H1 (cell line): Measurements from ENCODE around the gene TERB1. TPM values are rescaled to one million over a fixed set of nuclear protein-coding genes. Genes with fewer than 3 reads are reported as not detected.

Experiments used
- CTCF ChIA-PET: fragments of 300-600 bp; sonication (Branson Sonifier 250); formaldehyde crosslinking; loops from one replicate; lab custom pipeline; 2021; ENCODE audit not compliant: partially characterized antibody; lab: Charles Lee
- POLR2A ChIA-PET: fragments of 300-600 bp; sonication (Branson Sonifier 250); formaldehyde crosslinking; loops from one replicate; lab custom pipeline; 2021; ENCODE audit warnings: inconsistent platforms; ENCODE audit not compliant: partially characterized antibody; lab: Charles Lee
- DNase-seq, 2 experiments: peaks; one replicate each; pipeline versions ENCODE4 v3.0.0 to v3.0.0-alpha.2; 2010 to 2022; ENCODE audit warnings: low spot score in 2 of 2, low read depth in 1 of 2, mixed read lengths in 1 of 2
- FAIRE-seq: peaks from 2 replicates; lab custom pipeline; 2011; peaks lifted over from hg19 to GRCh38; lab: Jason Lieb, UNC
- H2AFZ ChIP-seq: 2 replicates; pipeline ENCODE4 v1.8.1; 2012; ENCODE audit warnings: low read length, inconsistent platforms
- H2AK5ac ChIP-seq: 2 replicates; pipeline ENCODE4 v1.6.1; 2013; ENCODE audit warnings: low read depth, low read length
- H2BK120ac ChIP-seq: replicated peaks from 2 replicates; pipeline ENCODE3; 2013; ENCODE audit warnings: low read depth, low read length, inconsistent platforms
- H2BK12ac ChIP-seq: 2 replicates; pipeline ENCODE4 v1.6.1; 2013; ENCODE audit warnings: low read depth, low read length
- H2BK15ac ChIP-seq: 2 replicates; pipeline ENCODE4 v1.6.1; 2013; ENCODE audit warnings: low read length
- H2BK20ac ChIP-seq: 2 replicates; pipeline ENCODE4 v1.6.1; 2013; ENCODE audit warnings: low read length
- H2BK5ac ChIP-seq: 2 replicates; pipeline ENCODE4 v1.6.1; 2013; ENCODE audit warnings: low read depth, low read length
- H3K14ac ChIP-seq: 2 replicates; pipeline ENCODE4 v1.6.1; 2013; ENCODE audit warnings: inconsistent platforms; ENCODE audit not compliant: insufficient read length
- H3K18ac ChIP-seq: 2 replicates; pipeline ENCODE4 v1.6.1; 2013; ENCODE audit warnings: low read length; ENCODE audit errors: extremely low read depth
- H3K23ac ChIP-seq: 2 replicates; pipeline ENCODE4 v1.6.1; 2013; ENCODE audit warnings: inconsistent platforms; ENCODE audit not compliant: insufficient read length
- H3K23me2 ChIP-seq: 2 replicates; pipeline ENCODE4 v1.6.1; 2013; ENCODE audit warnings: low read depth, low read length
- H3K27ac ChIP-seq: 2 replicates; pipeline ENCODE4 v1.6.1; 2011; ENCODE audit warnings: low read depth, low read length, inconsistent platforms
- H3K27me3 ChIP-seq, 4 experiments: replicated peaks in 1 of 4; 1 replicate in 1 of 4; 2 replicates in 3 of 4; pipeline versions ENCODE4 v1.6.1 to v1.8.1; 2011 to 2013; ENCODE audit warnings: low read length in 3 of 4, mild to moderate bottlenecking in 3 of 4, inconsistent platforms in 2 of 4, mixed read lengths in 2 of 4, moderate library complexity in 1 of 4; ENCODE audit not compliant: control insufficient read depth in 3 of 4, insufficient read depth in 3 of 4; ENCODE audit errors: extremely low read depth in 1 of 4
- H3K36me3 ChIP-seq, 4 experiments: 2 replicates each; pipeline versions ENCODE4 v1.6.1 to v1.8.1; 2011 to 2013; ENCODE audit warnings: mild to moderate bottlenecking in 4 of 4, low read length in 3 of 4, moderate library complexity in 2 of 4, control low read depth in 1 of 4, inconsistent platforms in 1 of 4; ENCODE audit not compliant: insufficient read depth in 4 of 4, control insufficient read depth in 2 of 4
- H3K4ac ChIP-seq: replicated peaks from 2 replicates; pipeline ENCODE3; 2013; ENCODE audit warnings: low read length, low read depth, mixed read lengths, inconsistent platforms; ENCODE audit not compliant: insufficient read length
- H3K4me1 ChIP-seq, 4 experiments: replicated peaks in 1 of 4; 1 replicate in 1 of 4; 2 replicates in 3 of 4; pipeline versions ENCODE4 v1.6.1 to v1.8.1; 2011 to 2013; ENCODE audit warnings: low read length in 3 of 4, inconsistent platforms in 2 of 4, mixed read lengths in 1 of 4; ENCODE audit not compliant: insufficient read depth in 4 of 4, control insufficient read depth in 3 of 4
- H3K4me2 ChIP-seq, 2 experiments: 2 replicates each; pipeline versions ENCODE4 v1.6.1 to v1.8.1; 2011 to 2013; ENCODE audit warnings: low read depth in 2 of 2, low read length in 2 of 2, control low read depth in 1 of 2, inconsistent platforms in 1 of 2, mild to moderate bottlenecking in 1 of 2; ENCODE audit not compliant: insufficient read depth in 1 of 2
- H3K4me3 ChIP-seq, 4 experiments: fragments of 200-600, 300-600 bp in 1 of 4; sonication (generic), shearing (Covaris generic), sonication (Bioruptor Twin) in 1 of 4; 2 replicates each; pipeline versions ENCODE4 v1.5.1 to v1.8.1; 2011 to 2016; ENCODE audit warnings: low read length in 4 of 4, low read depth in 3 of 4, control low read depth in 2 of 4, inconsistent platforms in 2 of 4, mild to moderate bottlenecking in 2 of 4, mixed read lengths in 1 of 4, moderate library complexity in 1 of 4; ENCODE audit not compliant: insufficient read depth in 2 of 4; ENCODE audit errors: extremely low read depth in 1 of 4
- H3K56ac ChIP-seq: replicated peaks from 2 replicates; pipeline ENCODE3; 2013; ENCODE audit warnings: low read depth, mild to moderate bottlenecking, mixed read lengths, low read length, inconsistent platforms; ENCODE audit not compliant: insufficient read length
- H3K79me1 ChIP-seq: 2 replicates; pipeline ENCODE4 v1.6.1; 2013; ENCODE audit warnings: low read depth, low read length, control low read depth
- H3K79me2 ChIP-seq, 2 experiments: 2 replicates each; pipeline versions ENCODE4 v1.6.1 to v1.8.1; 2012 to 2013; ENCODE audit warnings: low read length in 2 of 2, mild to moderate bottlenecking in 2 of 2, inconsistent platforms in 1 of 2; ENCODE audit not compliant: insufficient read depth in 2 of 2, control insufficient read depth in 1 of 2
- H3K9ac ChIP-seq, 4 experiments: replicated peaks in 1 of 4; 1 replicate in 1 of 4; 2 replicates in 3 of 4; pipeline versions ENCODE4 v1.6.1 to v1.8.1; 2011 to 2013; ENCODE audit warnings: low read depth in 3 of 4, low read length in 3 of 4, control low read depth in 2 of 4, mild to moderate bottlenecking in 2 of 4, moderate library complexity in 2 of 4, inconsistent platforms in 1 of 4; ENCODE audit errors: extremely low read depth in 1 of 4
- H3K9me3 ChIP-seq, 2 experiments: 2 replicates each; pipeline versions ENCODE4 v1.6.1 to v1.8.1; 2012 to 2013; ENCODE audit warnings: mild to moderate bottlenecking in 2 of 2, moderate library complexity in 2 of 2, control low read depth in 1 of 2, inconsistent platforms in 1 of 2, low read depth in 1 of 2, low read length in 1 of 2, mixed read lengths in 1 of 2; ENCODE audit not compliant: insufficient read depth in 2 of 2
- H4K20me1 ChIP-seq, 2 experiments: replicated peaks in 1 of 2; 2 replicates each; pipeline versions ENCODE3 to v1.8.1; 2011 to 2013; ENCODE audit warnings: inconsistent platforms in 2 of 2, low read length in 2 of 2, mild to moderate bottlenecking in 1 of 2; ENCODE audit not compliant: insufficient read depth in 2 of 2, control insufficient read depth in 1 of 2
- H4K5ac ChIP-seq: 2 replicates; pipeline ENCODE4 v1.6.1; 2013; ENCODE audit warnings: low read length, low read depth, mixed read lengths, inconsistent platforms; ENCODE audit not compliant: insufficient read length
- H4K8ac ChIP-seq: 2 replicates; pipeline ENCODE4 v1.8.0; 2013; ENCODE audit warnings: mild to moderate bottlenecking, moderate library complexity, low read length, inconsistent platforms; ENCODE audit not compliant: insufficient read depth; ENCODE audit errors: extremely low read depth
- H4K91ac ChIP-seq: replicated peaks from 2 replicates; pipeline ENCODE3; 2013; ENCODE audit warnings: low read length, mixed read lengths, inconsistent platforms; ENCODE audit not compliant: insufficient read length
- ATF2 ChIP-seq: IDR thresholded peaks from 2 replicates; pipeline ENCODE4 v1.6.1; 2012; ENCODE audit warnings: low read length, inconsistent platforms
- CHD1 ChIP-seq: IDR thresholded peaks from 2 replicates; pipeline ENCODE4 v1.6.1; 2012; ENCODE audit warnings: low read depth, low read length, improper control_type of control experiment
- CHD2 ChIP-seq: IDR thresholded peaks from 2 replicates; pipeline ENCODE4 v1.6.1; 2012; ENCODE audit warnings: low read length, improper control_type of control experiment
- JUND ChIP-seq: IDR thresholded peaks from 2 replicates; pipeline ENCODE4 v1.6.1; 2011; ENCODE audit warnings: mild to moderate bottlenecking, improper control_type of control experiment, low read length
- KDM1A ChIP-seq: fragments of 200-600, 300-600 bp; sonication (generic); IDR thresholded peaks from 2 replicates; pipeline ENCODE4 v1.7.1; 2016; ENCODE audit warnings: mild to moderate bottlenecking, low read length, borderline replicate concordance
- PHF8 ChIP-seq: fragments of 200-600 bp; sonication (generic); conservative IDR thresholded peaks from 2 replicates; pipeline ENCODE4 v1.7.1; 2012; ENCODE audit warnings: low read depth, mild to moderate bottlenecking, inconsistent platforms, low read length, moderate library complexity
- RAD21 ChIP-seq, 2 experiments: IDR thresholded peaks in 1 of 2; conservative IDR thresholded peaks in 1 of 2; 2 replicates each; pipeline ENCODE4 v1.6.1; 2011; ENCODE audit warnings: low read depth in 2 of 2, low read length in 2 of 2, improper control_type of control experiment in 1 of 2, inconsistent platforms in 1 of 2, mild to moderate bottlenecking in 1 of 2, moderate library complexity in 1 of 2
- RNF2 ChIP-seq: fragments of 200-900, 300-1000 bp; sonication (generic); IDR thresholded peaks from 2 replicates; pipeline ENCODE4 v1.7.1; 2016; ENCODE audit warnings: borderline replicate concordance, low read depth, mild to moderate bottlenecking, antibody characterized with exemption, low read length; ENCODE audit not compliant: poor library complexity, severe bottlenecking; ENCODE audit errors: missing control alignments
- SIRT6 ChIP-seq: IDR thresholded peaks from one replicate; pipeline ENCODE4 v1.7.1; 2012; ENCODE audit warnings: low read length, inconsistent platforms
- SRF ChIP-seq: IDR thresholded peaks from 2 replicates; pipeline ENCODE4 v1.6.1; 2011; ENCODE audit warnings: mild to moderate bottlenecking, low read depth, low read length, moderate library complexity
- WGBS, 2 experiments: shearing (Covaris generic) in 1 of 2; methylation state at CpG; one replicate each; pipeline versions ENCODE4 v1.1.6 to v1.1.7; 2013 to 2015; ENCODE audit warnings: low lambda C conversion rate in 2 of 2, mixed read lengths in 2 of 2, inconsistent platforms in 1 of 2, low coverage in 1 of 2, missing lambda C conversion rate in 1 of 2; ENCODE audit not compliant: insufficient replicate concordance in 2 of 2, insufficient coverage in 1 of 2, insufficient read length in 1 of 2; ENCODE audit errors: extremely low coverage in 1 of 2, missing lambda C conversion rate in 1 of 2; 5-methylcytosine and 5-hydroxymethylcytosine counted together
- polyA plus RNA-seq, 7 experiments: library from polyadenylated mRNA; depleted of rRNA in 3 of 7; stranded (reverse) in 5 of 7; unstranded in 2 of 7; fragments of >200 nt in 5 of 7; fragments of 200-250 nt in 2 of 7; gene quantifications; 1 replicate in 5 of 7; 2 replicates in 1 of 7; 4 replicates in 1 of 7; pipeline versions ENCODE4 v1.2.1 to v1.2.3, GENCODE V29; 2011 to 2013; ENCODE audit warnings: missing spikeins in 2 of 7, mixed read lengths in 2 of 7
- total RNA-seq: library from RNA; stranded (reverse); fragmentation: NEBNext Ultra II Directional; extraction: Animal tissue kit (Norgen Biotek cat#: 25700); gene quantifications from 2 replicates; pipeline ENCODE4 v1.2.1, GENCODE V29; 2021

TERB1 gene
- total and polyA plus RNA-seq, 2 of the 8 experiments (the other 6 are each of a cell fraction or from before 2014, with no cell fraction given): not detected

GRCh38 chr16:66705790-66706505, 95.4 kb downstream of the TERB1 start:
- no peak overlapping the region for H2AFZ ChIP-seq
- no peak overlapping the region for H4K5ac ChIP-seq
- H3K18ac ChIP-seq: no peak overlapping the region
- no peak overlapping the region for H3K4me3 ChIP-seq
- no peak overlapping the region for H3K56ac ChIP-seq
- no peaks in the 10 kb centered on the region; the same call in 1 of the 2 replicates for H3K79me1 ChIP-seq
- no peaks in the 10 kb centered on the region for H3K79me2 ChIP-seq
- no peak overlapping the region for H3K14ac ChIP-seq
- no peak overlapping the region for H4K91ac ChIP-seq
- H3K27me3 ChIP-seq: no peaks in the 10 kb centered on the region
- no peak overlapping the region for H2BK15ac ChIP-seq
- no peaks in the 10 kb centered on the region; the same call in 1 of the 2 replicates for H3K23me2 ChIP-seq
- 95% methylated on average over 11 of the region's 11 CpGs; no CpG with 5 or more reads in 1 of the 2 experiments for WGBS, 2 experiments
- H3K9me3 ChIP-seq: no peaks in the 10 kb centered on the region
- DNase-seq: no peak
- ChIA-PET CTCF (interaction anchor here (0.7 to 1.3 kb wide), 3 partner anchors 8 to 149 kb away, joined by 3 read pairs; no protein-coding TSS in a partner anchor), POLR2A (interaction anchor here (1.3 to 2.6 kb wide), 2 partner anchors 10 to 12 kb away, joined by 4 to 11 read pairs; no protein-coding TSS in a partner anchor)
- no peak for FAIRE-seq
- no peak overlapping the region for H3K4me2 ChIP-seq
- no peaks in the 10 kb centered on the region for H4K20me1 ChIP-seq
- no peak overlapping the region for H2BK5ac ChIP-seq
- no peak overlapping the region for H3K23ac ChIP-seq
- H3K9ac ChIP-seq: no peak overlapping the region
- peaks cover 0 to 4% (median 1%) of the 10 kb centered on the region in 4 experiments; a peak in 2 of 7 replicates for H3K4me1 ChIP-seq
- H2BK120ac ChIP-seq: no peak overlapping the region
- H3K36me3 ChIP-seq: no peaks in the 10 kb centered on the region
- H4K8ac ChIP-seq: no peak overlapping the region
- no peak overlapping the region for H3K4ac ChIP-seq
- no peak overlapping the region for H2BK12ac ChIP-seq
- no peak overlapping the region for H3K27ac ChIP-seq
- no peak overlapping the region for H2AK5ac ChIP-seq
- no peak overlapping the region for H2BK20ac ChIP-seq
- no peak for TF ChIP-seq PHF8
- TF ChIP-seq JUND: no peak
- TF ChIP-seq SIRT6: no peak
- no peak for TF ChIP-seq RAD21 (IDR thresholded peaks at IDR 0.05 in 1 of 2, conservative IDR thresholded peaks at IDR 0.05 in 1 of 2; ENCODE audit: low read depth in 2 of 2, low read length in 2 of 2)
- no peak for TF ChIP-seq KDM1A
- TF ChIP-seq RNF2: no peak
- no peak for TF ChIP-seq ATF2
- no peak for TF ChIP-seq SRF
- no peak for TF ChIP-seq CHD2
- no peak for TF ChIP-seq CHD1
